Esophagus squamous epithelium (tissue), 4 donors: ENCODE results near the gene COL27A1.

Experiments
- CTCF ChIP-seq, 6 experiments: fragments of 450-650 bp in 4 of 6; fragments of 200-600 bp in 2 of 6; sonication (generic) in 2 of 6; IDR thresholded peaks; one replicate each; pipeline ENCODE4 v1.5.1; 2016 to 2019; ENCODE audit warnings: antibody characterized with exemption in 6 of 6, mild to moderate bottlenecking in 4 of 6, moderate library complexity in 4 of 6
- POLR2A ChIP-seq, 4 donors: fragments of 450-650 bp; IDR thresholded peaks; one replicate each; pipeline ENCODE4 v1.6.1; 2017; ENCODE audit warnings: antibody characterized with exemption in 4 of 4, mild to moderate bottlenecking in 4 of 4, moderate library complexity in 3 of 4

- TF ChIP-seq POLR2A (IDR thresholded peaks at IDR 0.05) (no peak), CTCF (IDR thresholded peaks at IDR 0.05) (no peak)
Measured at GRCh38 chr9:114303977-114304376, 148.6 kb downstream of the COL27A1 start.
